ENCODE measurements around the gene TENT5A.

The TENT5A gene

GRCh38 chr6:81735756-81736380 lies 16.6 kb downstream of the TENT5A start:
- TF ChIP-seq TAF1 (IDR thresholded peaks at IDR 0.05; ENCODE audit: borderline replicate concordance, insufficient read depth, low read length) (no peak), SIN3A (IDR thresholded peaks at IDR 0.05; ENCODE audit: borderline replicate concordance, insufficient read depth, low read length) (no peak), POLR2AphosphoS5 (IDR thresholded peaks at IDR 0.05; ENCODE audit: low read depth, low read length) (no peak), FOXP2 (optimal IDR thresholded peaks at IDR 0.05; ENCODE audit: borderline replicate concordance, extremely low read depth, extremely low read length, insufficient read depth) (no peak), REST (IDR thresholded peaks at IDR 0.05; ENCODE audit: insufficient read depth in 1 of 2, low read depth in 2 of 2, low read length in 2 of 2) (no peak)

GRCh38 chr6:81734500-81735150 lies 17.9 kb downstream of the TENT5A start:
- TF ChIP-seq SIN3A (IDR thresholded peaks at IDR 0.05; ENCODE audit: borderline replicate concordance, insufficient read depth, low read length) (no peak), REST (IDR thresholded peaks at IDR 0.05; ENCODE audit: insufficient read depth in 1 of 2, low read depth in 2 of 2, low read length in 2 of 2) (no peak), TAF1 (IDR thresholded peaks at IDR 0.05; ENCODE audit: borderline replicate concordance, insufficient read depth, low read length) (no peak), FOXP2 (optimal IDR thresholded peaks at IDR 0.05; ENCODE audit: borderline replicate concordance, extremely low read depth, extremely low read length, insufficient read depth) (no peak)

GRCh38 chr6:81734081-81734480 lies 18.4 kb downstream of the TENT5A start:
- TF ChIP-seq FOXP2 (optimal IDR thresholded peaks at IDR 0.05; ENCODE audit: borderline replicate concordance, extremely low read depth, extremely low read length, insufficient read depth) (no peak), POLR2AphosphoS5 (IDR thresholded peaks at IDR 0.05; ENCODE audit: low read depth, low read length) (no peak), REST (IDR thresholded peaks at IDR 0.05; ENCODE audit: insufficient read depth in 1 of 2, low read depth in 2 of 2, low read length in 2 of 2) (no peak), SIN3A (IDR thresholded peaks at IDR 0.05; ENCODE audit: borderline replicate concordance, insufficient read depth, low read length) (no peak), TAF1 (IDR thresholded peaks at IDR 0.05; ENCODE audit: borderline replicate concordance, insufficient read depth, low read length) (no peak)

- TF ChIP-seq REST (IDR thresholded peaks at IDR 0.05; ENCODE audit: insufficient read depth in 1 of 2, low read depth in 2 of 2, low read length in 2 of 2) (no peak), POLR2AphosphoS5 (IDR thresholded peaks at IDR 0.05; ENCODE audit: low read depth, low read length) (no peak), TAF1 (IDR thresholded peaks at IDR 0.05; ENCODE audit: borderline replicate concordance, insufficient read depth, low read length) (no peak), SIN3A (IDR thresholded peaks at IDR 0.05; ENCODE audit: borderline replicate concordance, insufficient read depth, low read length) (no peak), FOXP2 (optimal IDR thresholded peaks at IDR 0.05; ENCODE audit: borderline replicate concordance, extremely low read depth, extremely low read length, insufficient read depth) (no peak)
Measured at GRCh38 chr6:81731814-81732213, 20.7 kb downstream of the TENT5A start.

Data from PFSK-1 (cell line).